ENCODE measurements around the gene KCNJ10. TPM values are rescaled to one million over a fixed set of nuclear protein-coding genes. Genes with fewer than 3 reads are reported as not detected.

KCNJ10 gene
- total and polyA plus RNA-seq, 2 donors (not counting 3 experiments of a cell fraction or from before 2014, with no cell fraction given): not detected

DNA sequence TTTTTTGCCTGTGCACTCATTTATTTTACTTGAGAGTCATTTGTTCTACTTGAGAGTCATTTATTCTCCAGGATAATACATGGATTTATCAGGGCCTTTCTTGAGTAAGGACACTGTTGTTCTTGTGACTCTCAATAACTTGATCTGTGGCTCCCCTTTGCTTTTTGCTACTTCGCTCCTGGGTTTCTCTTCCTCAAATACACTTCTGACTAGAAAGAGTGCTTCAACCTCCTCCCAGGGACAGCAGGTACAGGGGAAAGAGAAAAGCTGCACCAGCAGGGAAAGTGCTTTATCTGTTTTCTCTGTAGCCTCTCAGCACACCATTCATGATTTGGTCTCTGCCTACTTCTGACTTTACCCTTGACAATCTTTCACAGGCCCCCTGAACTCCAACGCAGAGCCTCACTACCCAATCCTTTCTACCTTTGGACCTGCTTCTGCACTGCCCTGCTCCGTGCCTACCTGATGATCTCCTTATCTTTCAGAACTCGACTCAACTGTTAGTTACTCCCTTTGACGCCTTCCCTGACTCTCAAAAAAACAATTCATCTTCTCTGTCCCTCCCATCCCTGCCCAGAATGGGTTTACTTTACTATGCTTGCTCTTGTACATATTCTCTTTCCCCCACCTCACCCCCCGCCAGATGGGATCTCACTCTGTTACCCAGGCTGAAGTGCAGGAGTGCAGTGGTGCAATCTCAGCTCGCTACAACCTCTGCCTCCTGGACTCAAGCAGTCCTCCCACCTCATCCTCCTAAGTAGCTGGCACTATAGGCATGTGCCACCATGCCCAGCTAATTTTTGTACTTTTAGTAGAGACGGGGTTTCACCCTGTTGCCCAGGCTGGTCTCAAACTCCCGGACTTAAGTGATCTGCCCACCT is 22.6 kb downstream of the KCNJ10 start:
- H3K9me1 ChIP-seq (replicated peaks; ENCODE audit: control insufficient read depth, extremely low read depth, insufficient read depth, low read length): no peaks in the 10 kb centered on the region
- H3K36me3 ChIP-seq (ENCODE audit: control insufficient read depth in 2 of 2, extremely low read depth in 1 of 2, insufficient read depth in 2 of 2, low read length in 2 of 2): no peaks in the 10 kb centered on the region
- H3K4me2 ChIP-seq (ENCODE audit: insufficient read depth, low read length): no peak overlapping the region
- no peak for TF ChIP-seq POLR2AphosphoS5 (IDR thresholded peaks at IDR 0.05; ENCODE audit: insufficient read depth, low read depth, low read length)
- TF ChIP-seq JUN (IDR thresholded peaks at IDR 0.05; ENCODE audit: borderline replicate concordance, insufficient read depth, insufficient read length, low read depth): no peak
- TF ChIP-seq GATA2 (IDR thresholded peaks at IDR 0.05; ENCODE audit: insufficient read depth, insufficient read length, low read depth, low read length): no peak
- no peak for TF ChIP-seq POLR2A (IDR thresholded peaks at IDR 0.05; ENCODE audit: low read depth, low read length)
- TF ChIP-seq, protein P1, sequence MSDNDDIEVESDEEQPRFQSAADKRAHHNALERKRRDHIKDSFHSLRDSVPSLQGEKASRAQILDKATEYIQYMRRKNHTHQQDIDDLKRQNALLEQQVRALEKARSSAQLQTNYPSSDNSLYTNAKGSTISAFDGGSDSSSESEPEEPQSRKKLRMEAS (IDR thresholded peaks at IDR 0.05; ENCODE audit: insufficient read depth, insufficient read length): no peak
- TF ChIP-seq MYC (IDR thresholded peaks at IDR 0.05; ENCODE audit: low read depth, low read length): no peak
- TF ChIP-seq EZH2 (IDR thresholded peaks at IDR 0.05; ENCODE audit: borderline replicate concordance, low read depth, low read length, severe bottlenecking): no peak
- TF ChIP-seq, protein P2, sequence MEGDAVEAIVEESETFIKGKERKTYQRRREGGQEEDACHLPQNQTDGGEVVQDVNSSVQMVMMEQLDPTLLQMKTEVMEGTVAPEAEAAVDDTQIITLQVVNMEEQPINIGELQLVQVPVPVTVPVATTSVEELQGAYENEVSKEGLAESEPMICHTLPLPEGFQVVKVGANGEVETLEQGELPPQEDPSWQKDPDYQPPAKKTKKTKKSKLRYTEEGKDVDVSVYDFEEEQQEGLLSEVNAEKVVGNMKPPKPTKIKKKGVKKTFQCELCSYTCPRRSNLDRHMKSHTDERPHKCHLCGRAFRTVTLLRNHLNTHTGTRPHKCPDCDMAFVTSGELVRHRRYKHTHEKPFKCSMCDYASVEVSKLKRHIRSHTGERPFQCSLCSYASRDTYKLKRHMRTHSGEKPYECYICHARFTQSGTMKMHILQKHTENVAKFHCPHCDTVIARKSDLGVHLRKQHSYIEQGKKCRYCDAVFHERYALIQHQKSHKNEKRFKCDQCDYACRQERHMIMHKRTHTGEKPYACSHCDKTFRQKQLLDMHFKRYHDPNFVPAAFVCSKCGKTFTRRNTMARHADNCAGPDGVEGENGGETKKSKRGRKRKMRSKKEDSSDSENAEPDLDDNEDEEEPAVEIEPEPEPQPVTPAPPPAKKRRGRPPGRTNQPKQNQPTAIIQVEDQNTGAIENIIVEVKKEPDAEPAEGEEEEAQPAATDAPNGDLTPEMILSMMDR (IDR thresholded peaks at IDR 0.05; ENCODE audit: extremely low read depth in 1 of 2, insufficient read depth in 1 of 2, low read depth in 1 of 2, low read length in 2 of 2): no peak
- no peak for TF ChIP-seq FOS (IDR thresholded peaks at IDR 0.05; ENCODE audit: borderline replicate concordance, insufficient read depth, low read length)
- ChIA-PET POLR2A (no interaction called here), CTCF (interaction anchor here (0.7 to 3.1 kb wide), 14 partner anchors 12 to 849 kb away, joined by 3 to 29 read pairs (median 5); partner anchors contain the start of genes KCNJ10 and KCNJ9)
- FAIRE-seq (no peak), DNase-seq (ENCODE audit: low read depth, low spot score) (no peak)
- H4K20me1 ChIP-seq (replicated peaks; ENCODE audit: control insufficient read depth, extremely low read depth, insufficient read depth, low read length): no peaks in the 10 kb centered on the region
- H3K27me3 ChIP-seq (ENCODE audit: control insufficient read depth in 2 of 2, insufficient read depth in 2 of 2, low read length in 2 of 2): peaks cover 20 to 28% of the 10 kb centered on the region in 2 experiments
- intact Hi-C loops (cut with micrococcal nuclease): no loop called here
- no peak overlapping the region for H3K9ac ChIP-seq (replicated peaks; ENCODE audit: extremely low read depth, insufficient read depth, low read length)
- H3K79me2 ChIP-seq (ENCODE audit: control insufficient read depth, insufficient read depth, low read length): no peaks in the 10 kb centered on the region
- dilution Hi-C loops (cut with MboI; ENCODE audit: extremely low pct_ligation_motif_present, low sequenced_read_pairs): no loop called here
- no peaks in the 10 kb centered on the region for H3K9me3 ChIP-seq (replicated peaks; ENCODE audit: control insufficient read depth, insufficient read depth, low read length)
- no TSS peak for BruUV-seq (replicated peaks)
- no peak overlapping the region for H2AFZ ChIP-seq (ENCODE audit: low read depth, low read length)
- H3K4me1 ChIP-seq (ENCODE audit: control insufficient read depth, extremely low read depth, insufficient read depth, low read length): no peaks in the 10 kb centered on the region
- no peak overlapping the region for H3K27ac ChIP-seq (ENCODE audit: insufficient read depth, low read depth, low read length)
- H3K4me3 ChIP-seq (replicated peaks in 1 of 3; ENCODE audit: insufficient read depth in 1 of 3, low read depth in 1 of 3, low read length in 3 of 3): no peak overlapping the region

All from endothelial cell of umbilical vein (primary cell).